ENCODE results near the gene WWP2.

Gene WWP2

GRCh38 chr16:69888005-69888590 is 126.0 kb downstream of the WWP2 start:
- Mint-ChIP-seq H3K4me3 (no peak overlapping the region), H3K27ac (peak overlapping the region; percentile 36), H3K4me1 (ENCODE audit: low read depth) (peaks cover 14% of the 10 kb centered on the region), H3K27me3 (no peaks in the 10 kb centered on the region), H3K9me3 (no peaks in the 10 kb centered on the region), H3K36me3 (ENCODE audit: low read depth) (peaks cover 29% of the 10 kb centered on the region)

DNA sequence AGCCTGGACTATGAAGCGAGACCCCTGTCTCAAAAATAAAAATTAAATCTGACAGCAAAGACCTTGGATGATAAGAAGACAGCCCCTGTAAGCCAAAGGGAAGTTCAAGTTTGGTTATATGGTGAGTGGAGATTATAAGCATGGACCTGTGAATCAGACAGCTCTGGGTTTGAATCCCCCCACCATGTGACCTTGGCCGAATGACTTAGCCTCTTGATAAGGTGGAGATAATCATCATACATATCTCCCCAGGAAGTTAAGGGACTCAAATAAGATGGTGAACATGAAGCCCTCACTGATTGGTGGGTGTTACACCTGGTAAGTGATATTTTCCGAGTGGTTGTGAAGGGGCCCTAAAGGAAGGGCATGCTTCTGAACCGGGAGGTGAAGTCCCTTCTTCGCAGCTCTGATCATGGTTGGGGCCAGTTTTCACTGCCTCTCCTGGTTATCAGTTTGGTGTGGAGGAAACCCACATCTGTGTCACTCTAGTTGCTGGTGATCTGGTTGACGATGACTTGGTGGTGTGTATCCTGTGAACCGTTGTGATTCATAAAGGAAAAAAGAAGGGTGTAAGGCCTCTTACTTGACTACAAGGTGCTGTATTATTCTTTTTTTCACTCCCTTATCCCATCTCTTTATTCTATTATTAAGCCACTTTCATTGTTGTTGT is 127.3 kb downstream of the WWP2 start:
- Mint-ChIP-seq H3K36me3 (ENCODE audit: low read depth) (peaks cover 26% of the 10 kb centered on the region), H3K4me3 (no peak overlapping the region)

DNA sequence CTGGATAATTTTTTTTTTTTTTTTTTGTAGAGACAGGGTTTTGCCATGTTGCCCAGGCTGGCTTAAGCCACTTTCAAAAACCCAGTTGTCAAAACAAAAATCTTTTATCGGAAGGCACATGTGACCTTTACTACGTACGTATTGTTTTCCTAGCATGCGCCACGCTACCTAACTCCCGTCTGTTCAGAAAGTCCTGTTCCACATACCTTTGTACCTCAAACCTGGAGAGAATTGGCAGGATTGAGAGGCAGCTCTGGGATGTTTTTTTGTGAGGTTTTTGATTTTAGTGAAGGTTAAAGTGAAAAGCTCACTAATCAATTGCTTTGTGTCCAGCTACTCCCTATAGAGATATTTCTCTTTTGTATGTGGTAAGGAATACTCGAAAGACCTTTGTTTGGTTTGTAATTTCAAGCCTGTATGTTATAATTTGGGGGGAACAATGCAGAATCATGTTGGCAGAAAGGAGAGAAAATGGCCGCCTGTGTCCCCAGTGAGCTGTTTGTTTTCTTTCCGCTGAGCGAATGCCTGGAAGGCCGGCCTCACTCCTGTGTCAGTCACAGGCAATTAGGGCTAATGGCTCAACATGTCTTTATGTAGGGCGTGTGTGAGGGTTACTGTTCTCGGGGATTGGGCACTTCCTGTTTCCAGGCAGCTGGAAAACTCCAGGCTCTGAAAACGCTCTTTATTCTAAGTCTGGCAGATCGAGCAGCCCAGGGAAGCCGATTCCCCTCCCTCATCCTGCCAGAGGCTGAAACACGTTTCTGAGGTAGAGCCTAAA is 128.2 kb downstream of the WWP2 start:
- no peaks in the 10 kb centered on the region for H3K27me3 Mint-ChIP-seq
- H3K4me1 Mint-ChIP-seq (ENCODE audit: low read depth) = peaks cover 14% of the 10 kb centered on the region
- no peaks in the 10 kb centered on the region for H3K9me3 Mint-ChIP-seq
- no peak overlapping the region for H3K4me3 Mint-ChIP-seq
- H3K27ac Mint-ChIP-seq = no peak overlapping the region
- H3K36me3 Mint-ChIP-seq (ENCODE audit: low read depth) = peaks cover 29% of the 10 kb centered on the region

More for the DNA sequence above, 127.3 kb downstream of the WWP2 start:
- H3K27ac Mint-ChIP-seq = peak overlapping the region; percentile 84
- no peaks in the 10 kb centered on the region for H3K27me3 Mint-ChIP-seq
- H3K4me1 Mint-ChIP-seq (ENCODE audit: low read depth) = peaks cover 14% of the 10 kb centered on the region
- no peaks in the 10 kb centered on the region for H3K9me3 Mint-ChIP-seq

- Mint-ChIP-seq H3K4me3 (no peak overlapping the region), H3K9me3 (no peaks in the 10 kb centered on the region), H3K27me3 (no peaks in the 10 kb centered on the region), H3K4me1 (ENCODE audit: low read depth) (peaks cover 14% of the 10 kb centered on the region), H3K36me3 (ENCODE audit: low read depth) (peaks cover 29% of the 10 kb centered on the region), H3K27ac (no peak overlapping the region)
Measured at GRCh38 chr16:69890892-69891282, 128.8 kb downstream of the WWP2 start.

DNA sequence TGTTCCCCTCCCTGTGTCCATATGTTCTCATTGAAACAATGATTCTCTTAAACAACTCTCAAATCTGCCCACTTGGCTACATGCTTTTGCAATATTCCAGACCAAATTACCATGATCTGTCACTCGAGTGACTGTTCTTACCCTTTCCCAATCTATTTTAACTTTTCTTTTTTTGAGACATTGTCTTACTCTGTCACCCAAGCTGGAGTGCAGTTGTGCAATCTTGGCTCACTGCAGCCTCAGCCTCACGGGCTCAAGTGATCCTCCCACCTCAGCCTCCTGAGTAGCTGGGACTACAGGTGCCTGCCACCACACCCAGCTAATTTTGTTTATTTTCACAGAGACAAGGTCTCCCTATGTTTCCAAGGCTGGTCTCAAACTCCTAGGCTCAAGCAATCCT is 130.2 kb downstream of the WWP2 start:
- no peak overlapping the region for H3K4me3 Mint-ChIP-seq
- peaks cover 29% of the 10 kb centered on the region for H3K36me3 Mint-ChIP-seq (ENCODE audit: low read depth)
- H3K4me1 Mint-ChIP-seq (ENCODE audit: low read depth) = peaks cover 14% of the 10 kb centered on the region
- H3K27me3 Mint-ChIP-seq = no peaks in the 10 kb centered on the region
- H3K27ac Mint-ChIP-seq = no peak overlapping the region
- no peaks in the 10 kb centered on the region for H3K9me3 Mint-ChIP-seq

GRCh38 chr16:69893106-69893505 is 131.0 kb downstream of the WWP2 start:
- H3K4me3 Mint-ChIP-seq = no peak overlapping the region
- H3K27me3 Mint-ChIP-seq = no peaks in the 10 kb centered on the region
- no peaks in the 10 kb centered on the region for H3K9me3 Mint-ChIP-seq
- peaks cover 25% of the 10 kb centered on the region for H3K36me3 Mint-ChIP-seq (ENCODE audit: low read depth)
- peaks cover 14% of the 10 kb centered on the region for H3K4me1 Mint-ChIP-seq (ENCODE audit: low read depth)
- no peak overlapping the region for H3K27ac Mint-ChIP-seq

- Mint-ChIP-seq H3K36me3 (ENCODE audit: low read depth) (peaks cover 12% of the 10 kb centered on the region), H3K9me3 (no peaks in the 10 kb centered on the region), H3K4me1 (ENCODE audit: low read depth) (peaks cover 6% of the 10 kb centered on the region), H3K27me3 (no peaks in the 10 kb centered on the region), H3K4me3 (no peak overlapping the region), H3K27ac (no peak overlapping the region)
Measured at GRCh38 chr16:69894676-69895075, 132.5 kb downstream of the WWP2 start.

DNA sequence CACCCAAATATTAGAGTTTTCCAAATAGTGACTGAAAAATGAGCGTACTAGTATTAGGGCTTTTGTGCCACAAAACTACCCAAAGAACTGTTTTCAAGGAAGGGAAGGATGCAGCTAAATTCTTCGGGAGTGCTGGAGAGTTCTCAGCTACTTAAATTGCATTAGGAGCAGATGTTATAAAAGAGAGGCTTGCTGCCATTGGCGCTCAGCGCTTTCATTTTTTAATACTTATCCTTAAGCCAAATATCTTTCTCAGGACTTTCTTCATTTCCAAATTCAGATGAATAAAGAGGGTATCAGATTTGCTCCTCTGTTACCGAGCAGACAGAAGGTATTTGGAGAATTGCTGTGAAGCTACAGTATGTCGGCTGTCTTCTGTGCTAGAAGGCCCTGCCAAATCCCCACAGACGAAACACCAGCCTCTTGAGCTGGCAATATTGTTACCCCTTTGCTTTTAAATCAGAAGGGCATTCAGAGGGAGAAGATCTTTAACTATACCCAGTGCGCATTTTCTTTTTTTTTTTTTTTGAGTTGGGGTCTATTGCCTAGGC is 141.8 kb downstream of the WWP2 start:
- H3K4me1 Mint-ChIP-seq (ENCODE audit: low read depth) = no peaks in the 10 kb centered on the region
- H3K9me3 Mint-ChIP-seq = no peaks in the 10 kb centered on the region
- H3K27me3 Mint-ChIP-seq = no peaks in the 10 kb centered on the region
- H3K36me3 Mint-ChIP-seq (ENCODE audit: low read depth) = peaks cover 11% of the 10 kb centered on the region
- H3K27ac Mint-ChIP-seq = no peak overlapping the region
- no peak overlapping the region for H3K4me3 Mint-ChIP-seq

- Mint-ChIP-seq H3K36me3 (ENCODE audit: low read depth) (peaks cover 16% of the 10 kb centered on the region), H3K27ac (no peak overlapping the region), H3K9me3 (no peaks in the 10 kb centered on the region), H3K27me3 (no peaks in the 10 kb centered on the region), H3K4me1 (ENCODE audit: low read depth) (no peaks in the 10 kb centered on the region), H3K4me3 (no peak overlapping the region)
Measured at GRCh38 chr16:69904495-69905170, 142.5 kb downstream of the WWP2 start.

GRCh38 chr16:69905171-69905555 is 143.0 kb downstream of the WWP2 start:
- H3K27ac Mint-ChIP-seq = no peak overlapping the region
- no peaks in the 10 kb centered on the region for H3K9me3 Mint-ChIP-seq
- H3K4me1 Mint-ChIP-seq (ENCODE audit: low read depth) = no peaks in the 10 kb centered on the region
- H3K4me3 Mint-ChIP-seq = no peak overlapping the region
- H3K36me3 Mint-ChIP-seq (ENCODE audit: low read depth) = peaks cover 22% of the 10 kb centered on the region
- H3K27me3 Mint-ChIP-seq = no peaks in the 10 kb centered on the region

GRCh38 chr16:69906838-69907401 is 144.8 kb downstream of the WWP2 start:
- Mint-ChIP-seq H3K27me3 (no peaks in the 10 kb centered on the region), H3K36me3 (ENCODE audit: low read depth) (peaks cover 25% of the 10 kb centered on the region), H3K9me3 (no peaks in the 10 kb centered on the region), H3K4me1 (ENCODE audit: low read depth) (no peaks in the 10 kb centered on the region), H3K27ac (no peak overlapping the region), H3K4me3 (no peak overlapping the region)

- H3K36me3 Mint-ChIP-seq (ENCODE audit: low read depth) = peaks cover 22% of the 10 kb centered on the region
- no peaks in the 10 kb centered on the region for H3K9me3 Mint-ChIP-seq
- H3K27me3 Mint-ChIP-seq = no peaks in the 10 kb centered on the region
- no peaks in the 10 kb centered on the region for H3K4me1 Mint-ChIP-seq (ENCODE audit: low read depth)
- no peak overlapping the region for H3K27ac Mint-ChIP-seq
- H3K4me3 Mint-ChIP-seq = no peak overlapping the region
Measured at GRCh38 chr16:69909043-69909442, 146.9 kb downstream of the WWP2 start.

DNA sequence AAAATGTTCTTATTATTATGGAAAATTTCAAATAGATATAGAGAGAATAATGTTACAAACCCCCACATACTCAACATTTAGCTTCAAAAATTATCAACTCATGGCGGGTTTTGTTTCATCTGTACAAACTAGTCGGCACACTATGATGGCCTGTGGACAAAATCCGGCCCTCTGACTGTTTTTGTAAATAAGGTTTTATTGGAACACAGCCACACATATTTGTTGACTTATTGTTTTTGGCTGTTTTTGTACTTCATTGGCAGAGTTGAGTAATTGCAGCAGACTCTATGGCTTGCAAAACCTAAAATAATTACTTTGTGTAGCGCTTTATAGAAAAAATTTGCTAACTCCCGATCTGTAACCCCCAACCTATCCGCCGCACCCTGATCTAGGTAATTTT is 147.6 kb downstream of the WWP2 start:
- H3K4me1 Mint-ChIP-seq (ENCODE audit: low read depth) = no peaks in the 10 kb centered on the region
- no peak overlapping the region for H3K4me3 Mint-ChIP-seq
- no peak overlapping the region for H3K27ac Mint-ChIP-seq
- no peaks in the 10 kb centered on the region for H3K27me3 Mint-ChIP-seq
- peaks cover 20% of the 10 kb centered on the region for H3K36me3 Mint-ChIP-seq (ENCODE audit: low read depth)
- H3K9me3 Mint-ChIP-seq = no peaks in the 10 kb centered on the region

GRCh38 chr16:69910964-69911363 is 148.8 kb downstream of the WWP2 start:
- no peak overlapping the region for H3K4me3 Mint-ChIP-seq
- peaks cover 19% of the 10 kb centered on the region for H3K36me3 Mint-ChIP-seq (ENCODE audit: low read depth)
- no peaks in the 10 kb centered on the region for H3K27me3 Mint-ChIP-seq
- no peaks in the 10 kb centered on the region for H3K9me3 Mint-ChIP-seq
- no peaks in the 10 kb centered on the region for H3K4me1 Mint-ChIP-seq (ENCODE audit: low read depth)
- no peak overlapping the region for H3K27ac Mint-ChIP-seq

Measured in stimulated activated naive CD8-positive, alpha-beta T cell treated with anti-CD3 and anti-CD28 coated beads, Interleukin-15, Interleukin-2, amounts not matched to agents 100 ng/mL and 50 ng/mL, for 24 hours (primary cell).